ENCODE measurements around the gene DYRK1A.

Gene DYRK1A

DNA sequence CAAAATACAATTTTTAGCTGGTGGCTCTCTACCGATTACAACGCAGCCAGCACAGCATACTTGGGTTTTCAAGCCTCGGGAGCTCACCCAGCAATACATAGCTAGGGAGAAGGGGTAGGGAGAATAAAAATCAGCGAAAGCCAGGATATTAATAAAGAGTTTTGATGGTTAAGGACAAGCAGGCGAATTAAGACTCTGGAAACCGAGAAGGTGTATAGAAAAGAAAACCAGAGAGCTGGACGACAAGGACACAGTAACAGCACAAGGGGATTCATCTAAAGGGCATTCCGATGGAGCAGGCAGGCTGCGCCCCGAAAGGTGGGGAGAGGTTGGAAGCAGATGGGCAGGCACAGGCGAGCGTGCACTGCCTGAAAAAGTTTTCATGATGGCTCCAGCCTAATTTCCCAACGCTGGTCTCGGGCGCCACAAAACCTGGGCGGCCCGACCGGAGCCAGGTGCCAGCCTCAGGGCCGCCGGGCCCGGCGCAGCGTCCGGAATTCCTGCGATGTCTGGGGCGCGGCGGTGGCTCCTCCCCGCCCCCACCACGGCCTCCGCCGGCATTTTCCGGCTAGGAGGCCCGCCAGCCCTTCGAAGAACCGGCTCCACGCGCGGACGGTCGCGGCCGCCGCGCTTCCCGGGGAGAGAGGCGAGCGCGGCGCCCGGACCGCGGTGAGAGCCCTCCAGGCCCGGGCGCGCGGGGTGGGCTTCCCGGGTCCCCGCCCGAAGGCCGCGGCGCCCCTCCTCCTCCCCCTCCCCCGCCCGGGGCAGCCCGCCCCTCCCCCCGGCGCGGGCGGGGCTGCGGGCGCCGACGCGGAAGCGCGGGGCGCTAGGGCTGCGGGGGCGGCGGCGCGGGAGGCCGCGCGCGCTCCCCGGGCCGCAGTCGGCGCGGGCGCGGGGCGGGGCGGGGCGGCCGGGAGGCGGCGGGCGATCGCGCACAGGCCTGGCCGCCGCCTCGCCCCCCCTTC is 774 bp upstream of the DYRK1A start:
- DNase-seq: peak; percentile 55 to 65

DNA sequence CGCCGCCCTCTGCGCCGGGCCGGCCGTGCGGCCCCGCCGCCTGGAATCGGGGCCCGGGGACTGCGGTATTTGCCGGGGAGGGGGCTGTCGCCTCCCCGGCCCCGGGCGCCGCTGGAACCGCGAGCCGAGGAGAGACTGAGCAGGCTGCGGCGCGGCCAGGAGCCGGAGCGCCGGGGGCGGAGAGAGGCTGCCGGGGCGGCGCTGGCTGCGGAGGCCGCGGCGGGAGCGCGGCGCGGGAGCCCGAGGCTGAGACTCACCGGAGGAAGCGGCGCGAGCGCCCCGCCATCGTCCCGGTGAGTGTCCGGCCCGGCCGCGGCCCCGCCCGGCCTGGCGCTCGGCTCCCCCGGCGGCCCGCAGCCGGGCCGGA is 746 bp downstream of the DYRK1A start:
- DNase-seq: peak in 1 of 2 donors; percentile 49

DNA sequence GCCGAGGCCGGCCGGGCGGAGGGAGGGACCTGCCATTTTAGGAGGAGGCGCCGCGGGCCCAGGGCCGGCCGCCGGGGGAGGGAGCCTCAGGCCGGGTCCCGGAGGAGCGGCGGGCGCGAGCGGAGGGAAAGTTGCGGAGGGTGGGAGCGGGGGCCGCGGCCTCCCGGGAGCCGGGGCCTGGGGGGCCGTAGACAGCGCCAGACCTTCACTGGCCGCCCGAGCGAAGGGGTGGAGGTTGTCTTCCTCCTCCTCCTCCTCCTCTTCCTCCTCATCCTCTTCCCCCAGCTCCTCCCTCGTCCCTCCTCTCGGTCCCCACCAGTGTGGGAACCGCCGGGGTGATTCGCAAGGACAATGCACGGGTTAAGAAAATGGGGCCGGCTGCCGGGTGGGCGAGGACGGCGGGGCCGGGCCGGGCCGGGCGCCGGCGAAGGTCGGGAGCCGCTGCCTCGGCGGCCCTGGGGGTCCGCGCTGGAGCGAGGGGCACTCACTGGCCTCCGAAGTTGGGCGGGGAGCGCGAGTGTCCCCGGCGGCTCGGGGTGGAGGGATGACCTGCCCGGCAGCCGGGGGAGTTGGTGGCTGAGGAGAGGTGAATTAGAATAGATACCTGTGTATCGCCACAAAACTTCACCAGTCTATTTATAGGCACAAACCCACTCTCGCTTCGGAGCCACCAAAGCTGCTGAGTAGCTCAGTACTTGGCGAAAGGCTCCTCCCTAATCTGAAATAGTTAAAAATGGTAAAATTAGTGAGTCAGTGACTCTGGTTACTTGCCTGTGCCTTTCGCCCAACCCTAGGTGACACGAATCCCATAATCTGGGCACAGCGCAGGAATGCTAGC is 1.3 kb downstream of the DYRK1A start:
- DNase-seq: no peak

DNA sequence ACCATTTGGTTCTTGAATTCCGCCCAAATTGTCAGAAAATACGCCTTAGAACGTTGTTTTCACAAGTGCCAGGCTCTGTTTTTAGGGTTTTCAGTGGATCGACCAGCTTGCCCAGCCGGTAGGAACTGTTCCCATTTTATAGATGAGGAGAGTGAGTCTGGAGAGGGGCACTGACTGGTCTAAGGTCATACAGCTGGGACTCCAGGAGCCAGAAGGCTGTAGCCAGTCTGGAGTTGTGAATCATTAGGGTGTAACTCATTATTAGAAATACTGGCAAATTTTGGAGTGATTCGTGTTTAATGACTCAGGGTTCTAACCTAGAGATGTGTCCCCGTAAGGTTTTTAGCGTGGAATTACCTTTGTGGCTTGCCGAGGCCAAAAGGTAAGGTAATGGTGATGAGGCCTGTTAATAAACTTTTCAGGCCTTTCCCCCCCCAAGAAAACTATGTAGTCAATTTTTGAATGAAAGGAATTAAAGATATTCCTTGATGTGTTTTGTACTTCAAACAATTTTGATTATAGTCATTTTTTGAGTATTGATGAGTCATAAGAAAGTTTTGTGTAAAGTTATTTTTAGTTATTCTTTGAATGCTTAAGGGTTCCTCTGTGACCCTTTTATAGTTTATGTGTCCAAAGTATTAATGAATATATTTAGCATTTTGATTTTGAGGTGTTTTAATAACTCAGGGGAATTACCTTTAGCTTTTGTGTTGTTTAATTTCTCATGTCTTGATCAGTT is 2.1 kb downstream of the DYRK1A start:
- DNase-seq: no peak

DNA sequence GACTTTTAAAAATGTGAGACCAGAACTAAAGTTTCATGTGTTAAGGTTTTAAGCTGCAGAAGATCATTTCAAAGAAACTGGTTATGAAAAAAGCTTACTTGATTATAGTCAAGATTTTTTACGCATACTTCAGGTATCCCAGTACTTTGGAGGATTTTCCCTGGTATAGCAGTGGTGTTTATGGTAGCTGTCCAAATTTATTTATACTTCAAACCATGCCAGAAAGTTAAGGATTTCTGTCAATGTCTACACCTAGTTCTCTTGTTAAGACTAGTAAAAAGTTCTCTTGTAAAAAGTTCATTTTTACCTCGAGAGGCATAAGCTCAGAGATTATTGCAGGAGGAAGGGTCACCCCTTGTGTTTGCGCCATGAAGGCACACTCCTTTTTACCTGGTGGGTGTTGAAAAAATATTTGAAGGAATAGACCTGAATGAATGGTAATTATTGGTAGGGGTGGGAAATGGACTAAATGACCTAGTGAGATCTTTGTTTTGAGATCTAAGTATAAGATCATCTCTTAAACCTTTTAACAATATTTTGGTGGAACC is 2.8 kb downstream of the DYRK1A start:
- DNase-seq: no peak

DNA sequence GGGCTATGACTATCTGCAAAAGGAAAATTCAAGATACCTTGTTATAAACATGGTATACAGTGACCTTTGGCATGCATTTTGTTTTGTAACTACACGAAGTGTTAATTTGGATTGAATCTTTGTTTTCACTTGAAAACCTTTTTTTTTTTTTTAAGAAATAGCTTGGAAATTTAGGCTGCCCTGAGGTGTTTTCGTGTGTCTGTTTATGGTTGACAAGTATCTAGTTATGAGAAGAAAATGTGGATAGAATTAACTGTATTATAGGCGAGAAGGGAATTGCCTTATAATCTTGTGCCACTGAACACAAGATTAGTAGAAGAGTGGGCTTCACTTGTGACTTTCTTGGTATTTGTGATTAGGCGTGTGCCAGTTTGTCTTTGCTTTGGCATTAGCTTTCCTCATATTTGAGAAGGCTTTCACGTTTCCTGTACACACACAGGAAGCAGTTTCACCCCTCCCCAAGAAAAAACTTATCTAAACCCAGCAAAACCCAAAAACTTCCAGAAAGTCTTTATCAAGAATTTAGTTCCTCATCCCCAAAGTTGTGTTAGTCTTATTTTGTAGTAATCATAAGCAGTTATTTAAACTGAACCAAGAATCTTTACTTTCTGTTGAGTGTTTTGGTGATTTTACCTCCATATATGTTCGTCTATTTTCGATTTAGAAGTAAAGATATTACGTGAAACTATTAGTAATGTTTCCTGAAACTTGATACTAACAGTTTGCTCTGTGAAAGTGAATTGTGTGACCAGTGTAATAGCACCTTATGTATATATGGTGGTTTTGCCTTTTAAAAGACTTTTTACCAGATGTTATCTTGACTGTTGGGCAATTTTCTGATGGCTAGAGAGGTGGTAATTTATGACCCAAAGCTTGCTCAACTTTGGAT is 3.8 kb downstream of the DYRK1A start:
- no peak for DNase-seq

GRCh38 chr21:37371041-37371397 is 4.4 kb downstream of the DYRK1A start:
- no peak for DNase-seq

GRCh38 chr21:37372127-37372731 is 5.7 kb downstream of the DYRK1A start:
- no peak for DNase-seq

GRCh38 chr21:37372951-37373350 is 6.4 kb downstream of the DYRK1A start:
- no peak for DNase-seq

GRCh38 chr21:37373539-37373938 is 7.0 kb downstream of the DYRK1A start:
- DNase-seq: no peak

DNA sequence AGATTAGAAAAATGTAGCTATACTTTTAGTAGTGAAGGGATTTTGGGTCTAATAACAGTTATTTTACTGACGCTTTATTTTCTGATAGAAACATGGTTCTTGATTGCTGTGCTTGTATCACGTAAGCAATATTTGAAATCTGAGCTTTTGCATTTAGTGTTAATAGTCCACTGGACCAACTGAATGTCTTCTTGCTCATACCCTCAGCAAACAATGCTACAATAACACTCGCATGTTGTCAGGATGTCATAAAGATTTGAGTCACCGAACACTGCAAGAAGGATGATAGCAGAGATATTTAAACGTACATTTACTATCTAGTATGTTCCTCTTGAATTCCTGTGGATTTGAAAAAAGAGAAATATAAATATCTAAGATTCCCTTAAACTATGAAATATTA is 7.5 kb downstream of the DYRK1A start:
- DNase-seq: no peak

- no peak for DNase-seq
Observed at GRCh38 chr21:37375866-37376574, 9.4 kb downstream of the DYRK1A start.

- DNase-seq: no peak
Observed at GRCh38 chr21:37378700-37379139, 12.1 kb downstream of the DYRK1A start.

DNA sequence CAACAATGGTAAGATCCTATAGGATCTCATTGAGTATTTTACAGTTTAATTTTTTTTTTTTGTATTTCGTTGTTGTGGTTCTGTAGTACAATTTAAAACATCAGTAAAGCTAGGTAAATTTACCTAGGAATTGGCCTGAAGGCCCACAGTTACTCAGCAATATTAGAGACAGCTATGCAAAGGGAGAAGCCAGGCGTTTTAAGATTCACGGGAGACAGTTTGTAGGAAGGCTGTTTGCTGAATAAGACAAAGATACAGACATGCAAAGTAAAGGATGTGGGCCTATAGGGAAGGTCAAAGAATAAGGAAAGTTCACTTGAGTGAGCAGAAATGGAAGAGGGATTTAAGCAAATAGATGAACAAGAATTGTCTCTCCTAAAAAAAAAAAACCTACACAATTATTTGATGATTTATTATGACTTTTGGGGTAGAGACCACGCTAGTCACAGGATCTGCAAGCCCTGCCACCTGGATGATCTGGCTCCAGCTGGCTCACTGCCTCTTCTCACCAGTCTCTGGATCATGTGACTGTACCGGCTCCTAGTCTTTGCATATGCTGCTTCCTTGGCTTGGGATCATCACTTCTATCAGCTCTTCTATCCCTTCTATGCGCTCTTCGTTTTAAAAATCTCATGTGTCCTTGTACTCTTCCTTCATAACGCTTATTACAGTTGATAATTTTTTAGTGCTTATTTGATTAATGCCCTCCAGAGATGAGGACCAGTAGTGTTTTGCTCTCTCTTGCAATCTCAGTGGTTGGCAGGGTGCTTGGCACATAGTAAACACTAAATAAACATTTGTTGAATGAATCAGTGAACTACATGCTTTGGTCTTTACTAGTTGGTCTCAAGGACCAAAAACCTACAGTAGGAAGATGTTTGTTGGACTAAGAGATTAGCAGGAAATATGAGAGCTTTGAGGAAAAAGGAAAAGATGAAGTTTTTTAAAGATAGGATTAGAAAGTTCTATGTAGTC is 14.1 kb downstream of the DYRK1A start:
- no peak for DNase-seq

- DNase-seq: no peak
Observed at GRCh38 chr21:37381883-37382585, 15.5 kb downstream of the DYRK1A start.

DNA sequence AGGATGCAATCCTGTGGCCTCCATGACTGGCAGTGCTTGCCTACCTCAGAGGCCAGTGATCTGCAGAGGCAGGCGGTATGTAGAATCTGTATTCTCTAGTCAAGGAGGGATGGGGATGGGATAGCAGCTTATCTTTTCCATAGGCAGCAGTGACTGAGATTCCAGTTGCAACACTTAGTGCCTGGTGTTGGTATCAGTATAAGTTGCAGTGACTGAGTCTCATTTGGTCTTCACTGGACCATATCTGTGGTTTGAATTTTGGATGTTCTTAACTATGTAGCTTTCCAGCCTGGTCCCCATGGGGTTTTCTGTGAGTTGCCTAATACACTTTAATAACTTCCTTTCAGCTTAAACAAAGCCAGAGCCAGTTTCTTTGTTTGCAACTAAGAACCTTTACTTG is 16.5 kb downstream of the DYRK1A start:
- DNase-seq: no peak

- DNase-seq: no peak
Observed at GRCh38 chr21:37383784-37384311, 17.3 kb downstream of the DYRK1A start.

GRCh38 chr21:37384416-37384815 is 17.8 kb downstream of the DYRK1A start:
- DNase-seq: no peak
